Large intestine (tissue), 1 donor: Measurements from ENCODE around the gene ASB17. TPM values are rescaled to one million over a fixed set of nuclear protein-coding genes. Genes with fewer than 3 reads are reported as not detected.

Experiments used
- polyA plus RNA-seq: library from polyadenylated mRNA; unstranded; fragments of 120-200 nt; gene quantifications from one replicate; pipeline ENCODE4 v1.2.1, GENCODE V29; 2013

ASB17 gene
- polyA plus RNA-seq, 1 donor: not detected

Other genes starting within 250 kb of the ASB17 start
- gene ACADM, start 207.7 kb downstream of the ASB17 start, polyA plus RNA-seq: 63.0 TPM
- 110 TPM for gene RABGGTB, start 146.1 kb downstream of the ASB17 start, polyA plus RNA-seq
- 0.24 TPM for gene MSH4, start 135.5 kb downstream of the ASB17 start, polyA plus RNA-seq
- gene ST6GALNAC3, start 142.3 kb upstream of the ASB17 start, polyA plus RNA-seq: 18.0 TPM